Cardiac fibroblast (primary cell): ENCODE results near the gene SMIM32.
A peak's percentile ranks its signal among the peaks of the same experiment; 100 is the strongest.

Source experiments
- DNase-seq, 2 donors: peaks; one replicate each; pipeline versions ENCODE4 v3.0.0 to v3.0.0-alpha.2; 2010; ENCODE audit warnings: low read depth in 2 of 2
- H3K4me3 ChIP-seq, 2 donors: replicated peaks in 1 of 2; 1 replicate in 1 of 2; 2 replicates in 1 of 2; pipeline ENCODE4 v1.5.1; 2011; ENCODE audit warnings: low read depth in 2 of 2, low read length in 2 of 2, mild to moderate bottlenecking in 2 of 2, moderate library complexity in 1 of 2
- CTCF ChIP-seq: IDR thresholded peaks from one replicate; pipeline ENCODE4 v1.5.1; 2011; ENCODE audit warnings: low read depth, mild to moderate bottlenecking, low read length, inconsistent platforms

The SMIM32 gene

GRCh38 chr5:136192526-136193321, at the start of gene SMIM32:
TSS of gene SMIM32 (minus strand) at chr5:136193162. CDS start at chr5:136192524, 638 bp downstream.
- peak; percentile 4 to 12 for DNase-seq
- peak within 1 kb of the TSS; percentile 32 to 36 for H3K4me3 ChIP-seq

GRCh38 chr5:136242611-136243010, 49.6 kb upstream of the SMIM32 start:
- DNase-seq = no peak
- no peak for TF ChIP-seq CTCF
- no peak overlapping the region for H3K4me3 ChIP-seq

More at GRCh38 chr5:136192526-136193321, at the start of gene SMIM32:
- no peak for TF ChIP-seq CTCF

GRCh38 chr5:136242136-136242535, 49.2 kb upstream of the SMIM32 start:
- DNase-seq = no peak
- no peak for TF ChIP-seq CTCF

GRCh38 chr5:136240894-136241293, 47.9 kb upstream of the SMIM32 start:
- DNase-seq = no peak
- TF ChIP-seq CTCF = no peak
- no peak overlapping the region for H3K4me3 ChIP-seq

More at GRCh38 chr5:136242136-136242535, 49.2 kb upstream of the SMIM32 start:
- no peak overlapping the region for H3K4me3 ChIP-seq

GRCh38 chr5:136236479-136237083, 43.6 kb upstream of the SMIM32 start:
- no peak for TF ChIP-seq CTCF
- no peak overlapping the region for H3K4me3 ChIP-seq
- DNase-seq = no peak

GRCh38 chr5:136235321-136235720, 42.4 kb upstream of the SMIM32 start:
- no peak overlapping the region for H3K4me3 ChIP-seq
- no peak for DNase-seq

More at GRCh38 chr5:136235321-136235720, 42.4 kb upstream of the SMIM32 start:
- TF ChIP-seq CTCF = no peak
